GM13976 (cell line): ENCODE data around the gene THY1.
"Not testable (repeated sequence)": the region's sequence is repeated elsewhere in the genome, so short reads cannot be mapped to it uniquely, and the experiment has no call there.

ENCODE experiments used
- DNase-seq: peaks from one replicate; pipeline ENCODE4 v3.0.0; 2012; ENCODE audit warnings: low spot score
- CTCF ChIP-seq: IDR thresholded peaks from 2 replicates; pipeline ENCODE4 v1.5.1; 2012; ENCODE audit warnings: borderline replicate concordance, mild to moderate bottlenecking; ENCODE audit not compliant: insufficient read depth; ENCODE audit errors: extremely low read depth, missing control alignments, control extremely low read depth
- in situ Hi-C: fragments of 300-500 bp; cut with MboI; formaldehyde crosslinking; loops from one replicate; pipeline ENCODE4 v1.12.0; 2022; ENCODE audit warnings: low sequenced_read_pairs, mixed read lengths, inconsistent platforms; ENCODE audit not compliant: unreplicated experiment

The THY1 gene

GRCh38 chr11:119445850-119446249 is 22.9 kb upstream of the THY1 start:
- no peak for DNase-seq
- no peak for TF ChIP-seq CTCF
- in situ Hi-C loops, result no loop called here

GRCh38 chr11:119445379-119445778 is 22.4 kb upstream of the THY1 start:
- DNase-seq, result no peak
- TF ChIP-seq CTCF, result no peak
- in situ Hi-C loops, result no loop called here

- TF ChIP-seq CTCF, result no peak
- in situ Hi-C loops, result no loop called here
- no peak for DNase-seq
Observed at GRCh38 chr11:119441898-119442243, 18.9 kb upstream of the THY1 start.

GRCh38 chr11:119438599-119438998 is 15.6 kb upstream of the THY1 start:
- in situ Hi-C loops, result no loop called here
- TF ChIP-seq CTCF, result no peak
- DNase-seq, result no peak

GRCh38 chr11:119437521-119437920 is 14.5 kb upstream of the THY1 start:
- in situ Hi-C loops, DNase-seq: not testable (repeated sequence)

GRCh38 chr11:119436711-119437110 is 13.7 kb upstream of the THY1 start:
- no peak for TF ChIP-seq CTCF
- in situ Hi-C loops, result no loop called here
- DNase-seq, result no peak

- TF ChIP-seq CTCF, result no peak
- in situ Hi-C loops, result no loop called here
- no peak for DNase-seq
Observed at GRCh38 chr11:119436093-119436492, 13.1 kb upstream of the THY1 start.
